H1 (cell line): ENCODE results near the gene PCNX1. TPM values are rescaled to one million over a fixed set of nuclear protein-coding genes. Genes with fewer than 3 reads are reported as not detected.

ENCODE experiments used
- CTCF ChIA-PET: fragments of 300-600 bp; sonication (Branson Sonifier 250); formaldehyde crosslinking; loops from one replicate; lab custom pipeline; 2021; ENCODE audit not compliant: partially characterized antibody; lab: Charles Lee
- POLR2A ChIA-PET: fragments of 300-600 bp; sonication (Branson Sonifier 250); formaldehyde crosslinking; loops from one replicate; lab custom pipeline; 2021; ENCODE audit warnings: inconsistent platforms; ENCODE audit not compliant: partially characterized antibody; lab: Charles Lee
- DNase-seq, 2 experiments: peaks; one replicate each; pipeline versions ENCODE4 v3.0.0 to v3.0.0-alpha.2; 2010 to 2022; ENCODE audit warnings: low spot score in 2 of 2, low read depth in 1 of 2, mixed read lengths in 1 of 2
- FAIRE-seq: peaks from 2 replicates; lab custom pipeline; 2011; peaks lifted over from hg19 to GRCh38; lab: Jason Lieb, UNC
- H2AFZ ChIP-seq: 2 replicates; pipeline ENCODE4 v1.8.1; 2012; ENCODE audit warnings: low read length, inconsistent platforms
- H2AK5ac ChIP-seq: 2 replicates; pipeline ENCODE4 v1.6.1; 2013; ENCODE audit warnings: low read depth, low read length
- H2BK120ac ChIP-seq: replicated peaks from 2 replicates; pipeline ENCODE3; 2013; ENCODE audit warnings: low read depth, low read length, inconsistent platforms
- H2BK12ac ChIP-seq: 2 replicates; pipeline ENCODE4 v1.6.1; 2013; ENCODE audit warnings: low read depth, low read length
- H2BK15ac ChIP-seq: 2 replicates; pipeline ENCODE4 v1.6.1; 2013; ENCODE audit warnings: low read length
- H2BK20ac ChIP-seq: 2 replicates; pipeline ENCODE4 v1.6.1; 2013; ENCODE audit warnings: low read length
- H2BK5ac ChIP-seq: 2 replicates; pipeline ENCODE4 v1.6.1; 2013; ENCODE audit warnings: low read depth, low read length
- H3K14ac ChIP-seq: 2 replicates; pipeline ENCODE4 v1.6.1; 2013; ENCODE audit warnings: inconsistent platforms; ENCODE audit not compliant: insufficient read length
- H3K18ac ChIP-seq: 2 replicates; pipeline ENCODE4 v1.6.1; 2013; ENCODE audit warnings: low read length; ENCODE audit errors: extremely low read depth
- H3K23ac ChIP-seq: 2 replicates; pipeline ENCODE4 v1.6.1; 2013; ENCODE audit warnings: inconsistent platforms; ENCODE audit not compliant: insufficient read length
- H3K23me2 ChIP-seq: 2 replicates; pipeline ENCODE4 v1.6.1; 2013; ENCODE audit warnings: low read depth, low read length
- H3K27ac ChIP-seq: 2 replicates; pipeline ENCODE4 v1.6.1; 2011; ENCODE audit warnings: low read depth, low read length, inconsistent platforms
- H3K27me3 ChIP-seq, 4 experiments: replicated peaks in 1 of 4; 1 replicate in 1 of 4; 2 replicates in 3 of 4; pipeline versions ENCODE4 v1.6.1 to v1.8.1; 2011 to 2013; ENCODE audit warnings: low read length in 3 of 4, mild to moderate bottlenecking in 3 of 4, inconsistent platforms in 2 of 4, mixed read lengths in 2 of 4, moderate library complexity in 1 of 4; ENCODE audit not compliant: control insufficient read depth in 3 of 4, insufficient read depth in 3 of 4; ENCODE audit errors: extremely low read depth in 1 of 4
- H3K36me3 ChIP-seq, 4 experiments: 2 replicates each; pipeline versions ENCODE4 v1.6.1 to v1.8.1; 2011 to 2013; ENCODE audit warnings: mild to moderate bottlenecking in 4 of 4, low read length in 3 of 4, moderate library complexity in 2 of 4, control low read depth in 1 of 4, inconsistent platforms in 1 of 4; ENCODE audit not compliant: insufficient read depth in 4 of 4, control insufficient read depth in 2 of 4
- H3K4ac ChIP-seq: replicated peaks from 2 replicates; pipeline ENCODE3; 2013; ENCODE audit warnings: low read length, low read depth, mixed read lengths, inconsistent platforms; ENCODE audit not compliant: insufficient read length
- H3K4me1 ChIP-seq, 4 experiments: replicated peaks in 1 of 4; 1 replicate in 1 of 4; 2 replicates in 3 of 4; pipeline versions ENCODE4 v1.6.1 to v1.8.1; 2011 to 2013; ENCODE audit warnings: low read length in 3 of 4, inconsistent platforms in 2 of 4, mixed read lengths in 1 of 4; ENCODE audit not compliant: insufficient read depth in 4 of 4, control insufficient read depth in 3 of 4
- H3K4me2 ChIP-seq, 2 experiments: 2 replicates each; pipeline versions ENCODE4 v1.6.1 to v1.8.1; 2011 to 2013; ENCODE audit warnings: low read depth in 2 of 2, low read length in 2 of 2, control low read depth in 1 of 2, inconsistent platforms in 1 of 2, mild to moderate bottlenecking in 1 of 2; ENCODE audit not compliant: insufficient read depth in 1 of 2
- H3K4me3 ChIP-seq, 4 experiments: fragments of 200-600, 300-600 bp in 1 of 4; sonication (generic), shearing (Covaris generic), sonication (Bioruptor Twin) in 1 of 4; 2 replicates each; pipeline versions ENCODE4 v1.5.1 to v1.8.1; 2011 to 2016; ENCODE audit warnings: low read length in 4 of 4, low read depth in 3 of 4, control low read depth in 2 of 4, inconsistent platforms in 2 of 4, mild to moderate bottlenecking in 2 of 4, mixed read lengths in 1 of 4, moderate library complexity in 1 of 4; ENCODE audit not compliant: insufficient read depth in 2 of 4; ENCODE audit errors: extremely low read depth in 1 of 4
- H3K56ac ChIP-seq: replicated peaks from 2 replicates; pipeline ENCODE3; 2013; ENCODE audit warnings: low read depth, mild to moderate bottlenecking, mixed read lengths, low read length, inconsistent platforms; ENCODE audit not compliant: insufficient read length
- H3K79me1 ChIP-seq: 2 replicates; pipeline ENCODE4 v1.6.1; 2013; ENCODE audit warnings: low read depth, low read length, control low read depth
- H3K79me2 ChIP-seq, 2 experiments: 2 replicates each; pipeline versions ENCODE4 v1.6.1 to v1.8.1; 2012 to 2013; ENCODE audit warnings: low read length in 2 of 2, mild to moderate bottlenecking in 2 of 2, inconsistent platforms in 1 of 2; ENCODE audit not compliant: insufficient read depth in 2 of 2, control insufficient read depth in 1 of 2
- H3K9ac ChIP-seq, 4 experiments: replicated peaks in 1 of 4; 1 replicate in 1 of 4; 2 replicates in 3 of 4; pipeline versions ENCODE4 v1.6.1 to v1.8.1; 2011 to 2013; ENCODE audit warnings: low read depth in 3 of 4, low read length in 3 of 4, control low read depth in 2 of 4, mild to moderate bottlenecking in 2 of 4, moderate library complexity in 2 of 4, inconsistent platforms in 1 of 4; ENCODE audit errors: extremely low read depth in 1 of 4
- H3K9me3 ChIP-seq, 2 experiments: 2 replicates each; pipeline versions ENCODE4 v1.6.1 to v1.8.1; 2012 to 2013; ENCODE audit warnings: mild to moderate bottlenecking in 2 of 2, moderate library complexity in 2 of 2, control low read depth in 1 of 2, inconsistent platforms in 1 of 2, low read depth in 1 of 2, low read length in 1 of 2, mixed read lengths in 1 of 2; ENCODE audit not compliant: insufficient read depth in 2 of 2
- H4K20me1 ChIP-seq, 2 experiments: replicated peaks in 1 of 2; 2 replicates each; pipeline versions ENCODE3 to v1.8.1; 2011 to 2013; ENCODE audit warnings: inconsistent platforms in 2 of 2, low read length in 2 of 2, mild to moderate bottlenecking in 1 of 2; ENCODE audit not compliant: insufficient read depth in 2 of 2, control insufficient read depth in 1 of 2
- H4K5ac ChIP-seq: 2 replicates; pipeline ENCODE4 v1.6.1; 2013; ENCODE audit warnings: low read length, low read depth, mixed read lengths, inconsistent platforms; ENCODE audit not compliant: insufficient read length
- H4K8ac ChIP-seq: 2 replicates; pipeline ENCODE4 v1.8.0; 2013; ENCODE audit warnings: mild to moderate bottlenecking, moderate library complexity, low read length, inconsistent platforms; ENCODE audit not compliant: insufficient read depth; ENCODE audit errors: extremely low read depth
- H4K91ac ChIP-seq: replicated peaks from 2 replicates; pipeline ENCODE3; 2013; ENCODE audit warnings: low read length, mixed read lengths, inconsistent platforms; ENCODE audit not compliant: insufficient read length
- CHD1 ChIP-seq: IDR thresholded peaks from 2 replicates; pipeline ENCODE4 v1.6.1; 2012; ENCODE audit warnings: low read depth, low read length, improper control_type of control experiment
- GTF2F1 ChIP-seq: IDR thresholded peaks from 2 replicates; pipeline ENCODE4 v1.6.1; 2012; ENCODE audit warnings: low read depth, low read length, improper control_type of control experiment, borderline replicate concordance
- MAFK ChIP-seq: IDR thresholded peaks from 2 replicates; pipeline ENCODE4 v1.6.1; 2012; ENCODE audit warnings: low read depth, mild to moderate bottlenecking, improper control_type of control experiment, low read length
- POLR2AphosphoS5 ChIP-seq: IDR thresholded peaks from 2 replicates; pipeline ENCODE4 v1.6.1; 2011; ENCODE audit warnings: low read depth, low read length
- RAD21 ChIP-seq, 2 experiments: IDR thresholded peaks in 1 of 2; conservative IDR thresholded peaks in 1 of 2; 2 replicates each; pipeline ENCODE4 v1.6.1; 2011; ENCODE audit warnings: low read depth in 2 of 2, low read length in 2 of 2, improper control_type of control experiment in 1 of 2, inconsistent platforms in 1 of 2, mild to moderate bottlenecking in 1 of 2, moderate library complexity in 1 of 2
- SIRT6 ChIP-seq: IDR thresholded peaks from one replicate; pipeline ENCODE4 v1.7.1; 2012; ENCODE audit warnings: low read length, inconsistent platforms
- SP4 ChIP-seq: IDR thresholded peaks from 2 replicates; pipeline ENCODE4 v1.6.1; 2012; ENCODE audit warnings: low read length, inconsistent platforms
- WGBS, 2 experiments: shearing (Covaris generic) in 1 of 2; methylation state at CpG; one replicate each; pipeline versions ENCODE4 v1.1.6 to v1.1.7; 2013 to 2015; ENCODE audit warnings: low lambda C conversion rate in 2 of 2, mixed read lengths in 2 of 2, inconsistent platforms in 1 of 2, low coverage in 1 of 2, missing lambda C conversion rate in 1 of 2; ENCODE audit not compliant: insufficient replicate concordance in 2 of 2, insufficient coverage in 1 of 2, insufficient read length in 1 of 2; ENCODE audit errors: extremely low coverage in 1 of 2, missing lambda C conversion rate in 1 of 2; 5-methylcytosine and 5-hydroxymethylcytosine counted together
- polyA plus RNA-seq, 7 experiments: library from polyadenylated mRNA; depleted of rRNA in 3 of 7; stranded (reverse) in 5 of 7; unstranded in 2 of 7; fragments of >200 nt in 5 of 7; fragments of 200-250 nt in 2 of 7; gene quantifications; 1 replicate in 5 of 7; 2 replicates in 1 of 7; 4 replicates in 1 of 7; pipeline versions ENCODE4 v1.2.1 to v1.2.3, GENCODE V29; 2011 to 2013; ENCODE audit warnings: missing spikeins in 2 of 7, mixed read lengths in 2 of 7
- total RNA-seq: library from RNA; stranded (reverse); fragmentation: NEBNext Ultra II Directional; extraction: Animal tissue kit (Norgen Biotek cat#: 25700); gene quantifications from 2 replicates; pipeline ENCODE4 v1.2.1, GENCODE V29; 2021

PCNX1 gene
- total and polyA plus RNA-seq, 2 of the 8 experiments (the other 6 are each of a cell fraction or from before 2014, with no cell fraction given) = 37.7 to 53.2 TPM

DNA sequence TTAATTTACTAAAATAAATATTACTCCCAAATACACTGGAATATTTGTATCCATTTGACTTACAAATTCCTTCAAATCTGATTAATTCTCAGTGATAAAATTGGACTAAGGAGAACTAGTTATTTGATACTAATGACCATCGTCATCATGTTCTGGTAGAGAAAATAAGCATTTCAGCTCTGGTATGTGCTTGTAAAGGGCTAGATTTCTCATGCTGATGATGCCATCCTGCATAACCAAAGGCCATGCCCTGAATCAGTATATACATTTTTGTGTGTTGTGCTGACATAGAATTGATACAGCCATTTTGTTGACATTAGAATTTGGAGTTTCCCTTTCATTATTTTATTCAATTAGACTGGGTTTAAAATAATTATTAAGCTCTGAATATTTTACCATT is 148.9 kb downstream of the PCNX1 start:
- Histone ChIP-seq H2AK5ac (no peak overlapping the region), H2BK120ac (no peak overlapping the region), H3K4me2 (no peak overlapping the region), H3K4me3 (no peak overlapping the region), H3K14ac (no peak overlapping the region), H3K9me3 (no peaks in the 10 kb centered on the region), H2AFZ (no peak overlapping the region), H3K27me3 (no peaks in the 10 kb centered on the region), H3K4ac (no peak overlapping the region), H3K23ac (no peak overlapping the region), H3K79me1 (no peaks in the 10 kb centered on the region), H3K4me1 (no peaks in the 10 kb centered on the region), H3K27ac (no peak overlapping the region), H2BK5ac (no peak overlapping the region), H2BK20ac (no peak overlapping the region), H4K5ac (no peak overlapping the region), H3K18ac (no peak overlapping the region), H3K79me2 (no peaks in the 10 kb centered on the region), H4K20me1 (no peaks in the 10 kb centered on the region), H4K91ac (no peak overlapping the region), H3K56ac (no peak overlapping the region), H3K23me2 (no peaks in the 10 kb centered on the region), H2BK15ac (no peak overlapping the region), H2BK12ac (no peak overlapping the region), H3K9ac (no peak overlapping the region), H4K8ac (no peak overlapping the region), H3K36me3 (peaks cover 8 to 50% (median 33%) of the 10 kb centered on the region in 4 experiments)
- no peak for DNase-seq
- POLR2A ChIA-PET = no interaction called here
- CTCF ChIA-PET = no interaction called here
- WGBS, 2 experiments = 100% methylated on average over 1 of the region's 1 CpG; no CpG with 5 or more reads in 1 of the 2 experiments
- no peak for FAIRE-seq
- TF ChIP-seq GTF2F1 = no peak
- no peak for TF ChIP-seq SP4
- TF ChIP-seq SIRT6 = no peak
- no peak for TF ChIP-seq MAFK
- TF ChIP-seq CHD1 = no peak
- TF ChIP-seq RAD21 (IDR thresholded peaks at IDR 0.05 in 1 of 2, conservative IDR thresholded peaks at IDR 0.05 in 1 of 2; ENCODE audit: low read depth in 2 of 2, low read length in 2 of 2) = no peak
- no peak for TF ChIP-seq POLR2AphosphoS5
